Prostate gland (tissue), 2 donors: Measurements from ENCODE around the gene CHST3.

Experiments used
- CTCF ChIP-seq, 4 experiments: fragments of 200-600 bp in 2 of 4; fragments of 450-650 bp in 2 of 4; sonication (generic) in 2 of 4; IDR thresholded peaks; 1 replicate in 3 of 4; 2 replicates in 1 of 4; pipeline ENCODE4 v1.5.1; 2016 to 2019; ENCODE audit warnings: antibody characterized with exemption in 4 of 4, mild to moderate bottlenecking in 2 of 4, moderate library complexity in 2 of 4
- POLR2AphosphoS5 ChIP-seq: sonication (generic); formaldehyde crosslinking; IDR thresholded peaks from one replicate; pipeline ENCODE4 v1.6.1; 2017; ENCODE audit warnings: antibody characterized with exemption

DNA sequence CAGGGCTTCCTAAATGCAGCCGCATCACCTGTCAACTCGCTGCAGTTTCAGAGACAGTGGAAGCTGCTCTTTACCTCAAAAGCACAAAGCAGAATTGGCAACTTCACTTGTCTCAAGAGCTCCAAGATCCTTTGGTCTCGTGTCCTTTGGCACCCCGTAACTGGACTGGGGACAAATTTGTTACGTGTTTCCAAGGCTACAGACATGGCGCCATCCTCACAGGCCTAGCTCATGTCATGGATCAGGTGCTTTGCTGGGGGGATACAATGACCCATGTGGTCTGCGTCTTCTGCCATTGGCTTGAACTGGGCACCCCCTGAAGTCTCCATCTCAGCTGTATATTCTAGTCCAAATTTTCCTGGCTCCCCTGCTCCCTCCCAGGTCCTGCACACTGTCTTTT, 48.6 kb downstream of the CHST3 start:
- TF ChIP-seq POLR2AphosphoS5 (no peak), CTCF (IDR thresholded peaks at IDR 0.05) (no peak)
